Measurements from ENCODE around the gene MEGF6.

DNA sequence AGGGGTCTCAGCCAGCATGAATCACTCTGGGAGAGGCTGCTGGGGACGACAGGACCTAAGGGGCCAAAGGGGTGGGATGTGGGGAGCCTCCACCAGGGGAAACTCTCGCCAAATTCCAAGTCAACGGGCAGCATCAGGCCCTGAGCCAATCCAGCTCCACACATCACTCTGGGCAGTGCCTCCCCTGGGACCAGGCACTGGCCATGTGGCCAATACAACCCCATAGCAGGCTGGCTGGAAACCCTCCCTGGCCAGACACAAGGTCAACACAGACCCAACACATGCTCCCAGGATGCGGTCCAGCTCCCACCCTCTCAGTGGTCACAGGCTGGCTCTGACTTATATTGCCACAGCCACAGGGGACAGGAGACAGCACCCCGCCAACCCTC lies 60.0 kb downstream of the MEGF6 start:
- TF ChIP-seq, protein P1, sequence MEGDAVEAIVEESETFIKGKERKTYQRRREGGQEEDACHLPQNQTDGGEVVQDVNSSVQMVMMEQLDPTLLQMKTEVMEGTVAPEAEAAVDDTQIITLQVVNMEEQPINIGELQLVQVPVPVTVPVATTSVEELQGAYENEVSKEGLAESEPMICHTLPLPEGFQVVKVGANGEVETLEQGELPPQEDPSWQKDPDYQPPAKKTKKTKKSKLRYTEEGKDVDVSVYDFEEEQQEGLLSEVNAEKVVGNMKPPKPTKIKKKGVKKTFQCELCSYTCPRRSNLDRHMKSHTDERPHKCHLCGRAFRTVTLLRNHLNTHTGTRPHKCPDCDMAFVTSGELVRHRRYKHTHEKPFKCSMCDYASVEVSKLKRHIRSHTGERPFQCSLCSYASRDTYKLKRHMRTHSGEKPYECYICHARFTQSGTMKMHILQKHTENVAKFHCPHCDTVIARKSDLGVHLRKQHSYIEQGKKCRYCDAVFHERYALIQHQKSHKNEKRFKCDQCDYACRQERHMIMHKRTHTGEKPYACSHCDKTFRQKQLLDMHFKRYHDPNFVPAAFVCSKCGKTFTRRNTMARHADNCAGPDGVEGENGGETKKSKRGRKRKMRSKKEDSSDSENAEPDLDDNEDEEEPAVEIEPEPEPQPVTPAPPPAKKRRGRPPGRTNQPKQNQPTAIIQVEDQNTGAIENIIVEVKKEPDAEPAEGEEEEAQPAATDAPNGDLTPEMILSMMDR (IDR thresholded peaks at IDR 0.05), result no peak
- no peak for TF ChIP-seq POLR2A (IDR thresholded peaks at IDR 0.05)
